Keratinocyte (primary cell): ENCODE data around the gene NOS1.

Experiments
- CTCF ChIP-seq, 3 experiments: IDR thresholded peaks in 1 of 3; conservative IDR thresholded peaks in 1 of 3; optimal IDR thresholded peaks in 1 of 3; 2 replicates in 2 of 3; 3 replicates in 1 of 3; pipeline versions ENCODE3 to v1.5.1; 2011; ENCODE audit warnings: low read length in 3 of 3, mild to moderate bottlenecking in 3 of 3, moderate library complexity in 2 of 3, control low read depth in 1 of 3, inconsistent platforms in 1 of 3; ENCODE audit not compliant: insufficient read depth in 2 of 3; ENCODE audit errors: extremely low read depth in 1 of 3
- EZH2 ChIP-seq: IDR thresholded peaks from one replicate; pipeline ENCODE4 v1.6.1; 2012; ENCODE audit warnings: inconsistent platforms, mild to moderate bottlenecking, low read length, moderate library complexity

DNA sequence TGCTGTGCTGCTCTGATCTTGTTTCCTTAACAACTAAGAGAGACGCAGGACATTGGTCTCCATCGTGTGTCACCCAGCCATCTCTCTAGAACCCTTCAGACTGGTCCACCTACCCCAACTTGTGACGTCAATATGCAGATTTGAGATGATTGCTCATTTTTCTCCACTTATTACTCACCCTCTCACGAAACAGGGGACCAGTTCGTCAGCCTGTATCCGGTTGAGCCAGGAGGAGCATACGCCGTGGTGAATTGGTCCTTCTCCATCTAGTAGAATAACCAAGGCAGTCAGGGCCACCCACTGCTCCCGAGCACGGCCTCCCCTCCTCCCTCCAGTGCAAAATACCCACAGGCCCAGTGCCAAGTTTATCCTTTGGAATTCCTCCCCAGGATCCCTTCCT is 134.9 kb downstream of the NOS1 start:
- no peak for TF ChIP-seq CTCF (optimal IDR thresholded peaks at IDR 0.05 in 1 of 3, IDR thresholded peaks at IDR 0.05 in 1 of 3, conservative IDR thresholded peaks at IDR 0.05 in 1 of 3; ENCODE audit: extremely low read depth in 1 of 3, insufficient read depth in 2 of 3, low read length in 3 of 3)
- no peak for TF ChIP-seq EZH2
